Fibroblast of villous mesenchyme (primary cell): ENCODE measurements around the gene RASSF7. TPM values are rescaled to one million over a fixed set of nuclear protein-coding genes. Genes with fewer than 3 reads are reported as not detected.

Experiments used
- DNase-seq: peaks from one replicate; pipeline ENCODE4 v3.0.0-alpha.2; 2010; ENCODE audit warnings: low read depth
- H3K4me3 ChIP-seq: 2 replicates; pipeline ENCODE4 v1.5.1; 2011; ENCODE audit warnings: low read depth, mild to moderate bottlenecking, low read length
- total RNA-seq: library from RNA; depleted of rRNA; stranded (reverse); fragments of >200 nt; gene quantifications from 2 replicates; pipeline ENCODE4 v1.2.3, GENCODE V29; 2012
- TF ChIP-seq, protein P1 (sequence below): IDR thresholded peaks from 2 replicates; pipeline ENCODE4 v1.5.1; 2012; ENCODE audit warnings: low read depth, mild to moderate bottlenecking, low read length; ENCODE audit not compliant: insufficient read depth

RASSF7 gene
- total RNA-seq, 1 donor = 15.5 TPM

DNA sequence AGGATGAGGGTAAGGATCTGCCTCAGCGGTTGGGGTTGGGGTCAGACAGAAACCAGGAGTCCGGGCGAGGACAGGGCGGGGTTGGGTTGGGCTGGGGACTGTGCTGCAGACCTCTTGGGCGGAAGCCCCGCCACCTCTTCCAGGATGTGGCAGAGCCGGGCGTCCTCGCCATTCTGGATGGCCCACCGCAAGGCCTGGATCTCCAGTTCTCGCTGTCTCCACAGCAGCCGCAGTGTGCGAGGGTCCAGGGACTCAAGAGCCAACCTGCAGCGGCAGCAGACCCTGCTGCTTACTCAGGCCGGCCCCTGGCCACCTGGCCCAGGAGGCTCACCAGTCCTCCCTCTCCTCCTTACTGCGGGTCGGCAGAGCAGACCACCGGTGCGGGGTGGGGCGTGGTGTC lies 2.3 kb upstream of the RASSF7 start:
- DNase-seq = no peak
- TF ChIP-seq, protein P1, sequence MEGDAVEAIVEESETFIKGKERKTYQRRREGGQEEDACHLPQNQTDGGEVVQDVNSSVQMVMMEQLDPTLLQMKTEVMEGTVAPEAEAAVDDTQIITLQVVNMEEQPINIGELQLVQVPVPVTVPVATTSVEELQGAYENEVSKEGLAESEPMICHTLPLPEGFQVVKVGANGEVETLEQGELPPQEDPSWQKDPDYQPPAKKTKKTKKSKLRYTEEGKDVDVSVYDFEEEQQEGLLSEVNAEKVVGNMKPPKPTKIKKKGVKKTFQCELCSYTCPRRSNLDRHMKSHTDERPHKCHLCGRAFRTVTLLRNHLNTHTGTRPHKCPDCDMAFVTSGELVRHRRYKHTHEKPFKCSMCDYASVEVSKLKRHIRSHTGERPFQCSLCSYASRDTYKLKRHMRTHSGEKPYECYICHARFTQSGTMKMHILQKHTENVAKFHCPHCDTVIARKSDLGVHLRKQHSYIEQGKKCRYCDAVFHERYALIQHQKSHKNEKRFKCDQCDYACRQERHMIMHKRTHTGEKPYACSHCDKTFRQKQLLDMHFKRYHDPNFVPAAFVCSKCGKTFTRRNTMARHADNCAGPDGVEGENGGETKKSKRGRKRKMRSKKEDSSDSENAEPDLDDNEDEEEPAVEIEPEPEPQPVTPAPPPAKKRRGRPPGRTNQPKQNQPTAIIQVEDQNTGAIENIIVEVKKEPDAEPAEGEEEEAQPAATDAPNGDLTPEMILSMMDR = no peak

DNA sequence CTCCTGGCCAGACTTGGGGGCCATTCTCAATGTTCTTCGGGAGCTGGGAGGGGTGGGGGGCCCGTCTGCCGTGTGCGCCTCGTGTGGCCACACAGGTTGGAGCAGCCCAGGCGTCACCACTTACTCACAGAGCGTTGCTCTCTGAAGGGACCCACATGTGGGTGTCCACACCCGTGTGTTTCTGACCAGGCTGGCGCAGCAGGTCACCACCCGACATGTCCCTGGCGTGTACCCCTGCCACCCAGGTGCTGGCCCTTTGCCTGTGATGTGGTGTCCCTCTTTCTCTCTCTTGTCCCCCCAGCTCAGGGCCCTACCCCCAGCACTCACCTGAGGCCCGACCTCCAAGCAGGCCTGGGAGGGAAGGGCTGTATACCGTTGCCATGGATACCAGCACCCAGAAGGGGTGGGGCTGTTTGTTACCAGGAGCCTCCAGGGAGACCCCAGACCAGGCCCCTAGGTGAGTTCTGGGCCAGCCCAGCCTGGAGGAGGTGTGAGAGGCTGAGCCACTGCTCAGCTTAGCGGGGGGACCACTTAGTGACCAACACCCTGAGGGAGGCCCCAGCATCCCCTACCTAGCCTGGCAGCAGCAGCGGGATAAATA lies 1.6 kb upstream of the RASSF7 start:
- no peak overlapping the region for H3K4me3 ChIP-seq
- TF ChIP-seq, protein P1 = no peak
- no peak for DNase-seq

More for the DNA sequence above, 2.3 kb upstream of the RASSF7 start:
- no peak overlapping the region for H3K4me3 ChIP-seq

DNA sequence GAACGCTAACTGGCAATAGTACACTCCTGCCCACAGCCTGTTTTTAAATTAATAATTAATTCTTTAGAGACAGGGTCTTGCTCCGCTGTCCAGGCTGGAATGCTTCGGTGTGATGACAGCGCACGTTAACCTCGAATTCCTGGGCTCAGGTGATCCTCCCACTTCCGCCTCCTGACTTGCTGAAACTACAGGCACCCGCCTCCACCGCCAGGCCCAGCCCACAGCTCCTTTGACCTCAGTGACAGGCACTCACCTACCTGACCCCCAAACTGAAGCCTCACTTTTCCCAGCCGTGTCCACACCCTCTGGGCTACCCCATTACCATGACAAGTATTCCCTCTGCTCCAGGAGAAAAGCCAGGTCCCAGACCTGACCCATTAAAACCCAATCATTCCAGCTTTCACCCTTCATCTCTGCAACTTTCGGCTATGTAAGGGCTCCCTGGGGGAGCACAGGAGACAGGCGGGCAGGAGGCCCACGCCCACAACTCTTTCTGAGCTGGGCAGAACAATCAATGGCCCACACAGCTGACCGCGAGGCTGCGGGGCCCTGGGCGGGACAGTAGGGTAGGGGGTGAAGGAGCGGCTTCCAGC lies 962 bp upstream of the RASSF7 start:
- TF ChIP-seq, protein P1 = no peak
- no peak for DNase-seq
- H3K4me3 ChIP-seq = peak overlapping the region; percentile 68

DNA sequence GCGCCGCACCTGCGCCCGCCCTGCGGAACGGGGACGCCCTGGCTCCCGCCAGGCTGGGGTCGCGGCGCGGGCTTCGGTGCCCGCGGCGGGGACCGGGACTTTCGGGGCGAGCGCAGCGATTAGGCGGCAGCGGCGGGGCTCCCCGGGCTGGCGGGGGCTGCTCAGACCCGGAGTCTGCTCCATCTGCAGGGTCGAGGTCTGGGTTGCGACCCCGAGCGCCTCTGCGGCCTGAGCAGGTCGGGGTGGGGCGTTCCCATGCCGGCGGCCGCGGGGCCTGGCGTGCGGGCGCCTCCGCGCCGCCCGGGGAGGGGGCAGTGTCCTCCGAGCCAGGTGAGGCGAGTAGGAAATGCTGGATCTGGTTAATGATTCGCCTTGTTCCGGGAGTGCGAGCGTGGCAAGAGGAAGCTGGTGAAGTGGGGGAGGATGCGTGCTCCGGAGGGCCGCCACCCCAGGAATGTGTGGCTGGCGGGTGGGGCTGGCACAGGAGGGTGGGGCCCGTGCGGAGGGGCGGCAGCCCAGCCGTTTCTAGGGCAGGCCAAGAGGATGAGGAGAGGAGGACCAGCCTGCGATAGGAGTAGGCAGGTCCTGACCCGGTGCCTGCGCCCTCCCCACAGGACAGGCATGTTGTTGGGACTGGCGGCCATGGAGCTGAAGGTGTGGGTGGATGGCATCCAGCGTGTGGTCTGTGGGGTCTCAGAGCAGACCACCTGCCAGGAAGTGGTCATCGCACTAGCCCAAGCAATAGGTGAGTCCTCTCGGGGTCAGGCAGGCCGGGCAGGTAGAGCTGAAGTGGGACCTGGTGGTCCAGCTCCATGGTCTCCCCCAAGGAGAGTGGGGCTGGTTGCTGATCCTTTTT lies 606 bp downstream of the RASSF7 start:
- no peak for DNase-seq
- TF ChIP-seq, protein P1 = no peak
- peak overlapping the region; percentile 61 for H3K4me3 ChIP-seq

DNA sequence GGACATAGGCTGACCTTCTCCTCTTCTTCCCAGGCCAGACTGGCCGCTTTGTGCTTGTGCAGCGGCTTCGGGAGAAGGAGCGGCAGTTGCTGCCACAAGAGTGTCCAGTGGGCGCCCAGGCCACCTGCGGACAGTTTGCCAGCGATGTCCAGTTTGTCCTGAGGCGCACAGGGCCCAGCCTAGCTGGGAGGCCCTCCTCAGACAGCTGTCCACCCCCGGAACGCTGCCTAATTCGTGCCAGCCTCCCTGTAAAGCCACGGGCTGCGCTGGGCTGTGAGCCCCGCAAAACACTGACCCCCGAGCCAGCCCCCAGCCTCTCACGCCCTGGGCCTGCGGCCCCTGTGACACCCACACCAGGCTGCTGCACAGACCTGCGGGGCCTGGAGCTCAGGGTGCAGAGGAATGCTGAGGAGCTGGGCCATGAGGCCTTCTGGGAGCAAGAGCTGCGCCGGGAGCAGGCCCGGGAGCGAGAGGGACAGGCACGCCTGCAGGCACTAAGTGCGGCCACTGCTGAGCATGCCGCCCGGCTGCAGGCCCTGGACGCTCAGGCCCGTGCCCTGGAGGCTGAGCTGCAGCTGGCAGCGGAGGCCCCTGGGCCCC lies 1.4 kb downstream of the RASSF7 start:
- H3K4me3 ChIP-seq = no peak overlapping the region
- TF ChIP-seq, protein P1 = no peak
- DNase-seq = no peak

DNA sequence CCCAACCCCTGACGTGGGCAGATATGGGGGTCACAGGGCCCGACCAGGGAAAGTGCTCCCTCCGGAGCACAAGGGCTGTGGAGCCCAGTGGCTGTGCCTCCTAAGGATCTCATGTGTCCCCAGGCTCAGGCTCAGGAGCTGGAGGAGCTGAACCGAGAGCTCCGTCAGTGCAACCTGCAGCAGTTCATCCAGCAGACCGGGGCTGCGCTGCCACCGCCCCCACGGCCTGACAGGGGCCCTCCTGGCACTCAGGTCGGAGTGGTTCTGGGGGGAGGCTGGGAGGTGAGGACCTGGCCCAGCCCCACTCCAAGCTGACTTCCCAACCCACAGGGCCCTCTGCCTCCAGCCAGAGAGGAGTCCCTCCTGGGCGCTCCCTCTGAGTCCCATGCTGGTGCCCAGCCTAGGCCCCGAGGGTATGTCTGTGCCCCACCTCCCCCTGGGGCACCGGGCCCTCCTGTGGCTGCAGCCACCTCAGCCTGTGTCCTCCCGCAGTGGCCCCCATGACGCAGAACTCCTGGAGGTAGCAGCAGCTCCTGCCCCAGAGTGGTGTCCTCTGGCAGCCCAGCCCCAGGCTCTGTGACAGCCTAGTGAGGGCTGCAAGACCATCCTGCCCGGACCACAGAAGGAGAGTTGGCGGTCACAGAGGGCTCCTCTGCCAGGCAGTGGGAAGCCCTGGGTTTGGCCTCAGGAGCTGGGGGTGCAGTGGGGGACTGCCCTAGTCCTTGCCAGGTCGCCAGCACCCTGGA lies 2.5 kb downstream of the RASSF7 start:
- H3K4me3 ChIP-seq = no peak overlapping the region
- DNase-seq = no peak
- TF ChIP-seq, protein P1 = no peak
